ENCODE results near the gene PPFIBP1. TPM values are rescaled to one million over a fixed set of nuclear protein-coding genes. Genes with fewer than 3 reads are reported as not detected.

The PPFIBP1 gene
- total RNA-seq, 4 donors from 2014 or later = 36.7 to 115 (median 41.5) TPM

DNA sequence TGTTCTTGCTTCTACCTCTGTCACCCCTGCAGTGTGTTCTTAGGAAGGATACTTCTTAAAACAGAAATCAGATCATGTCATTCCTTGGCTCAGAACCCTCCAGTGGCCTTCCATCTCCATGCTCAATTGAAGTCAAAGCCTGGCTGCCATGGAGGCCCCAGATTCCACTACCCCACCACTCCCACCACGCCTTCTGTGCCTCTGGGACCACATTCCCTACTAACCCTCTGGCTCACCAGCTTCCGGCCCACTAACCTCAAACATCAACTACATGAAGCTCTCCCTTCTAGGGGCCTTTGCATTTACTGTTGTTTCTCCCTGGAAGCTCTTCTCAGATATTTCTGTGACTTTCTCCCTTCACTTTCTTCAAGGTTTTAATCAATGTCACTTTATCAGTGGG lies 96.1 kb downstream of the PPFIBP1 start:
- TF ChIP-seq, protein P1, sequence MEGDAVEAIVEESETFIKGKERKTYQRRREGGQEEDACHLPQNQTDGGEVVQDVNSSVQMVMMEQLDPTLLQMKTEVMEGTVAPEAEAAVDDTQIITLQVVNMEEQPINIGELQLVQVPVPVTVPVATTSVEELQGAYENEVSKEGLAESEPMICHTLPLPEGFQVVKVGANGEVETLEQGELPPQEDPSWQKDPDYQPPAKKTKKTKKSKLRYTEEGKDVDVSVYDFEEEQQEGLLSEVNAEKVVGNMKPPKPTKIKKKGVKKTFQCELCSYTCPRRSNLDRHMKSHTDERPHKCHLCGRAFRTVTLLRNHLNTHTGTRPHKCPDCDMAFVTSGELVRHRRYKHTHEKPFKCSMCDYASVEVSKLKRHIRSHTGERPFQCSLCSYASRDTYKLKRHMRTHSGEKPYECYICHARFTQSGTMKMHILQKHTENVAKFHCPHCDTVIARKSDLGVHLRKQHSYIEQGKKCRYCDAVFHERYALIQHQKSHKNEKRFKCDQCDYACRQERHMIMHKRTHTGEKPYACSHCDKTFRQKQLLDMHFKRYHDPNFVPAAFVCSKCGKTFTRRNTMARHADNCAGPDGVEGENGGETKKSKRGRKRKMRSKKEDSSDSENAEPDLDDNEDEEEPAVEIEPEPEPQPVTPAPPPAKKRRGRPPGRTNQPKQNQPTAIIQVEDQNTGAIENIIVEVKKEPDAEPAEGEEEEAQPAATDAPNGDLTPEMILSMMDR (IDR thresholded peaks at IDR 0.05; ENCODE audit: low read depth) = no peak

DNA sequence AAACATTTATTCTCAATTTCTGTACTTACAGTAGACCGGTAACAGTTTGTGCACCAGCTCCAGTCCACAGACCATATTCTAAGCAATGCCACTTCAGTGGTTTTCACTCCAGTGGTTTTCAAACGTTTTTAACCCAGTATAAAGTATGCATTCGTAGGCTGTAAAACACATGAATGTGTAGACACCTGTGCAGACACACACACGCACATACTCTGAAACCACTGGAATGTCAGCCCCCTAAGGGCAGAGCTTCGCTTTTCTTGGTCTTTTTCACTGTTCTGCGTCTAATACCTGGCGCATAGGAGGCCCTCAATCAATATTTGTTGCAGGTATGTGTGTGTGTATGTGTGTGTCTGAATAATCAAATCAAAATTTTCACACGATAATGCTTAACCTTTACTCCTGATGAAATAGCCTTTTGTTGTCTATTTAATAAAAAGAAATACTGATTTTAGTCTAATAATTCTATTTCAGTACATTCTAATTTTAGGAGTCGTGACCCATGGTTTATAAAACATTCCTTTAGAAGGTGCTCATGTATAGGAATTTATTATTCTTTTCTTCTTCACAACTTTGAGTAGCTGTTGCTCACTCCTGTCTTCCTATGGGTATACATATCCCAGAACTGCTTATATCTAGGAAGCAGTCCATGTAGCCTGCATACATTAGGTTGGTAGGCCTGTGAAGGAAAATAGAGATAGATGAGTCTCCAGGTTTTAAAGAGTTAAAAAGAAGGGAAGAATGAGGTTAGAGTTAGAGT lies 98.6 kb downstream of the PPFIBP1 start:
- TF ChIP-seq, protein P1 (IDR thresholded peaks at IDR 0.05; ENCODE audit: low read depth) = no peak

DNA sequence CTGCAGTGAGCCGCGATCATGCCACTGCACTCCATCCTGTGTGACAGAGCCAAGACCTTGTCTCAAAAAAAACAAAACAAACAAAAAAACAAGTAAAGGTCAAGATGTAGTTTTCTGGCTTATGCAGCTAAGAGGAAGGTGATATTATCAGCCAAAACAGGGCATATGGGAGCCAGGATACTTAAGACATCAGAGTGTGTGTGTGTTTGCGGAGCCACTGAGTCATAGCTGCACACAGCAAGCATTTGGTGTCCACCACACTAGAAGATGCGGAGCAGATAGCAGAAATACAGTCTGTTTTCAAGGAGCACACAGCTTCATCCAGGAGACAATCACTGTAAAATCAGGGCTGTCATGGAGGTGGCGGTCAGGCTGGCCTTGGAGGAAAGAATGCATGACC lies 99.6 kb downstream of the PPFIBP1 start:
- TF ChIP-seq, protein P1 (IDR thresholded peaks at IDR 0.05; ENCODE audit: low read depth) = no peak

DNA sequence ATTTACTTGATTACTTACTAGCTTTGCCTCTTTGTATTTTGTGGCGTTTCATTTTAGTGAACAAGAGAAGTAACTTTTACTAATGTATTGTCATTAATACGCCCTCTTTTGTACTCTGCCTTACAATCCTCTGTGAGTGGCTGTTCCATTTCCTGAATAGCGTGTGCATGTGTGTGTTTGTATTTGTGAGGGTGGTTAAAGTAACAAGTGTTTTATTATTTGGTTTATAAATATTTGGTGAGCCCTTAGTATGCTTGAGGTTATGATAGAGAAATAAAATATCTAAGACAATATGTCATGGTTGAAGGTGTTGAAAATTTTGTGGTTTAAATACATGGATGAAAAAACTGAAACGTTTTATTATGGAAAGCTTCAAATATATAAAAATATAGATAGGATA lies 100.6 kb downstream of the PPFIBP1 start:
- TF ChIP-seq, protein P1 (IDR thresholded peaks at IDR 0.05; ENCODE audit: low read depth) = no peak

DNA sequence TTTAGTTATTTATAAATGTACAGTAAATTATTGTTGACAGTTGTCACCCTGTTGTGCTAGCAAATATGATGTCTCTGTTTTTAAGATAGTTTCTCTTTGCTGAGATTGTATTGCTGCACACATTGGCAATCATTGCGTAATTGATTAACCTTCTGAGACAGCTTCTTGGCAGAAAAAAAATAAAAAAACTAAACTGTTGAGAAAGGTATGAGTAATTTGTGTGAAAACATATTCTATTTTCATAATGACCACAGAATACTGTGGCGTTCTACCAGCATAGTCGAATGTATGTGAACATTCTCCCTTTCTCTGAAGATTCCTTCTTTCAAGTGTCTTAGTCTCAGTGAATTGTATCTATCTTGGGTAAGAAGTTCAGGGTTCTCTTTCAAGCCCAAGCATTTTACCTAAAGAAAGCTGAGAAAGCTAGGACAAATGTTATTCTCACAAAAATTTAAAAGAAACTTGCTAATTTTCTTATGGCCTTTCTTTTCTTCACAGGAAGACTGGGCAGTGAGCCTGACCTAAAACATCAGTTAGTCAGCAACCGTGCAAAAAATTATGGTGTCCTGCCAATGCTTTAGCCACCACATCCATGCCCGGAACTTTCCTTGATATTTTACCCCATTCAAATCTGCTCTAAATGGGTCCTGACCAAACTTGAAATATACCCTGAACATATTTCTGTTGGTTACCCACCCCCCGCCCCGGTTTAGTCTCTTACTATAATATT lies 103.3 kb downstream of the PPFIBP1 start:
- TF ChIP-seq, protein P1 (IDR thresholded peaks at IDR 0.05; ENCODE audit: low read depth) = no peak

DNA sequence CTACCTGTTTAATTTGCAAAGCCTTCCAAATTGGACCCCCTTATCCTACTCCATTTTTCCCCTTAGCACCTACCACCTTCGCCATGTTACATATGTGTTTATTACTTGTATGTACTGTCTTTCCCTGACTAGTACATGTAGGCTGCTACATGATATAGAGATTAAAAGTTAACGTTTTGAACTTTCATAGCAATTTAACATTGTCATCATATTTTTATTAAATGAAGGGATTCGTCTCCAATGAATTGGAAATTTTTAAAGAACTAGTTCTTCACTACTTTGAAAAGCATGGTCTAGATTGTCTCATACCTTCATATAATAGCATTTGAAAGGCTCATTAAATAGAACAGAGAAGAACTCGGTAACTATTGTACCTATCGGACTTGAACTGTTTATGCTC lies 107.4 kb downstream of the PPFIBP1 start:
- TF ChIP-seq, protein P1 (IDR thresholded peaks at IDR 0.05; ENCODE audit: low read depth) = no peak

GRCh38 chr12:27631813-27632491 lies 107.9 kb downstream of the PPFIBP1 start:
- TF ChIP-seq, protein P1 (IDR thresholded peaks at IDR 0.05; ENCODE audit: low read depth) = no peak

Measured in subcutaneous adipose tissue (tissue), 4 donors.